Fibroblast of pulmonary artery (primary cell): Measurements from ENCODE around the gene WDCP.

Experiments
- DNase-seq: peaks from one replicate; pipeline ENCODE4 v3.0.0-alpha.2; 2010; ENCODE audit warnings: low read depth
- H3K4me3 ChIP-seq: replicated peaks from 2 replicates; pipeline ENCODE4 v1.5.1; 2011; ENCODE audit warnings: low read depth, mild to moderate bottlenecking, control low read depth, low read length, moderate library complexity
- TF ChIP-seq, protein P1 (sequence below): IDR thresholded peaks from 2 replicates; pipeline ENCODE4 v1.5.1; 2011; ENCODE audit warnings: mild to moderate bottlenecking, control low read depth, low read length, inconsistent platforms; ENCODE audit errors: missing control alignments

WDCP gene

DNA sequence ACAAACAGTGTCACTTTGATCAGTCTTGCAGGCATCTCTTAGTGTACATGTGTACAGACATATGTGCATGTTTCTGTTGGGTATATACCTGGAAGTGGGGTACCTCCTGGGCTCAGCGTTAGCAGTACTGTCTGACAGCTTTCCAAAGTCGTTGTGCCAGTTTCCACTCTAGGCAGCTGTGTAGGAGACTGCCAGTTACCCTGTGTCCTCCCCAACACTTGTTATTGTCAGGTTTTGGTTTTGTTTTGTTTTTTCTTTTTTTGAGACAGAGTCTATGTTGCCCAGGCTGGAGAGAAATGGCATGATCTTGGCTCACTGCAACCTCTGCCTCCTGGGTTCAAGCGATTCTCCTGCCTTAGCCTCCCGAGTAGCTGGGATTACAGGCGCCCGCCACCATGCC, 8.6 kb upstream of the WDCP start:
- TF ChIP-seq, protein P1, sequence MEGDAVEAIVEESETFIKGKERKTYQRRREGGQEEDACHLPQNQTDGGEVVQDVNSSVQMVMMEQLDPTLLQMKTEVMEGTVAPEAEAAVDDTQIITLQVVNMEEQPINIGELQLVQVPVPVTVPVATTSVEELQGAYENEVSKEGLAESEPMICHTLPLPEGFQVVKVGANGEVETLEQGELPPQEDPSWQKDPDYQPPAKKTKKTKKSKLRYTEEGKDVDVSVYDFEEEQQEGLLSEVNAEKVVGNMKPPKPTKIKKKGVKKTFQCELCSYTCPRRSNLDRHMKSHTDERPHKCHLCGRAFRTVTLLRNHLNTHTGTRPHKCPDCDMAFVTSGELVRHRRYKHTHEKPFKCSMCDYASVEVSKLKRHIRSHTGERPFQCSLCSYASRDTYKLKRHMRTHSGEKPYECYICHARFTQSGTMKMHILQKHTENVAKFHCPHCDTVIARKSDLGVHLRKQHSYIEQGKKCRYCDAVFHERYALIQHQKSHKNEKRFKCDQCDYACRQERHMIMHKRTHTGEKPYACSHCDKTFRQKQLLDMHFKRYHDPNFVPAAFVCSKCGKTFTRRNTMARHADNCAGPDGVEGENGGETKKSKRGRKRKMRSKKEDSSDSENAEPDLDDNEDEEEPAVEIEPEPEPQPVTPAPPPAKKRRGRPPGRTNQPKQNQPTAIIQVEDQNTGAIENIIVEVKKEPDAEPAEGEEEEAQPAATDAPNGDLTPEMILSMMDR: no peak
- no peak overlapping the region for H3K4me3 ChIP-seq
- no peak for DNase-seq

DNA sequence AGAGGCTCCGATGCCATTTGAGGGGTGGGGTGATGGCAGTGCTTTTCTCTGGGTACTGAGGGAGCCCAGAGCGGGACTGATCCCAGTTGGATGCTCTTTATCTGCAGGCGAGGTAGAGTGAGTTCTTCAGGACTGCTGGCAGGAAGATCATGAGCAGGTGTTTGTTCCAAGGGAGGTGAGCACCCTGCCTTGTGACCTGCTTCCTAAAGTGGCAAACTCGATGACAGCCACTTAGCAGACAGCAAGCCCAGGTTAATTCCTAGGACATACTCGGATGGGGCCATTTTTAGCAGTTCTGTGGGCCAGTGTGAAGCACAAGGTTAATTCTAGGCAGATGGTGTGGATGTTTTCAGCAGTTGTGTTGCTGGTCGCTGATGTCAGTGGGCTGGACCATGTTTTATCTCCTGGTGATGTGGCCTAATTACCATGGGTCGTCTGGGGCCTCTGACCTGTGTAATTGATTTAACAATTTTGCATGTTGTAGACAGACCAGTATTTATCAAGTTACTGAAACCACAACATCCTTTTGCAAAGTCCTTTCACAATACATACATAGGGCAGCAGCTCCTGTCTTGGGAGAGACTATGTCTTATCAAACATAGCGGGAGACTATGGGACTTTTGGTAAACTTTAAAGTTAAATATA, 7.3 kb upstream of the WDCP start:
- DNase-seq: no peak
- H3K4me3 ChIP-seq: no peak overlapping the region
- TF ChIP-seq, protein P1: no peak

DNA sequence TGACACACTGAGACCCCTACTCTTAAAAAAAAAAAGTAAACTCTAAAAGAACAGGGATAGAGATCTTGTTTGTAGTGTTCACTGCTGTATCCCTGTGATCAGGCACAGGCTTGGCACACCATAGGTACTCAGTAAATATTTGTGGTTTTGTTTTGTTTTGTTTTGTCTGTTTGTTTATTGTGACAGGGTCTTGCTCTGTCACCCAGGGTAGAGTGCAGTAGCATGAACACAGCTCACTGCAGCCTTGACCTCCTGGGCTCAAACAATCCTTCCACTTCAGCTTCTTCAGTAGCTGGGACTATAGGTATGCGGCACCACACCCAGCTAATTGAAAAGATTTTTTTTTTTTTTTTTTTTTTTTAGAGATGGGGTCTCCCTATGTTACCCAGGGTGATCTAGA, 5.8 kb upstream of the WDCP start:
- H3K4me3 ChIP-seq: no peak overlapping the region
- no peak for DNase-seq
- TF ChIP-seq, protein P1: no peak

DNA sequence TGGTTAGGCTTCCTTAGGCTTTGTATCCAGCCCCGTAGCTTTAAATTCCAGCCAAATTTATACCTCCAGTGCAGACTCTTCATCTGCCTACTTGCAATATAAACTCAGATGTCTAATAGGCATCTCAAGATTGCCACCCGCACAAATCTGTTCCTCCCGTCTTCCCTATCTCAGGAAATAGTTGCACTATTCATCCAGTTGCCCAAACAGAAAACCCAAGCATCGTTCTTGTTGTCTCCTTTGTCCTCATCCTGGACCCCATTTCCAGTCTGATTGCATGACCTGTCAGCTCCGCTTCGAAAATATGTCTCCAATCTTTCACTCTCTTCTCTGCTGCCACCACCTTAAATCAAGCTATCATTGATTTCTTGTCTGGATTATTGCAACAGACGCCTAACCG, 4.6 kb upstream of the WDCP start:
- DNase-seq: no peak
- H3K4me3 ChIP-seq: no peak overlapping the region

DNA sequence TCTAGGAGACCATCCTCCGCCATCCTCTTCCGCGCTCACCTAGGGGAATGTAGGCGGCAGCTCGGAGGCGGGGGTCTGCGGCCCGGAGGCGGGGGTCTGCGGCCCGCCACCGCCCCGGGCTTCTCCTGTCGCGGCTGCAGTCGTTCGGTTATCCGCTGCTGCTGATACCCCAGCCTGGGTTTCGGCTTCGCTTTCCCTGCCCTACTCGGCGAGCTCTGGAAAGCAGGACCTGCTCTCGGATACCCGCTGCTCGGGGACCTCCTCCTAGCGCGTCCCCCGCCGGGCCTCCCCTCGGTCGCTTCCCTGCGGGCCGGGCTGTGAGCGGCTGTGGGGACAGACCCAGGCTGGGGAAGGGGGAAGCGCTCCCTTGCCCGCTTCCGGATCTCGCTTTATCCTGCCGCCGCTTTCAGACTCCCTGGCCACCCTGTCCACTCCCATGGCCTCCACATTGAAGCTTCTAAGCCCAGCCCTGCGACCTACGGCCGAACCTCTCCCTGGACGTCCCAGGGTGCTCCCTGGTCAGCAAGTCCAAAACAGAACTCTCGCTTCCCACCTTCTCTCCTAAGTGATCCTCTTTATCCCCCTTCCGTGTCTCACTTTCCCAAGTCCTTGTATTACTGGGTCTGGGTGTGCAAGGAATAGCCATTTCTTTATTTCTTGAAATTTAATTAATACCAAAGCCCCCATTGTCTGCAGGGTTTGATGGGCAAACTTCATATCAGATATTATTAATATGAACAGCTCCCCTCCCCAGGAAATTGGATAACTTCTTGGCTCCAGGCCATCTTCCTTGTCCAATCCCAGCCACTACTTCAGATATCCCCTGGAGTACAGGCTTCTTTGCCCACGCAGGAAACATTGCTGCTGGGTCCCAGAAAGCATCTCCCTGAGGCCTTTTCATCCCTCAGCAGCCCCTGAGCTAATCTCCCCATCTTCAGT, 3.1 kb upstream of the WDCP start:
- TF ChIP-seq, protein P1: no peak
- DNase-seq: peak; percentile 21
- peak overlapping the region; percentile 70 for H3K4me3 ChIP-seq

More for the DNA sequence above, 4.6 kb upstream of the WDCP start:
- TF ChIP-seq, protein P1: no peak

DNA sequence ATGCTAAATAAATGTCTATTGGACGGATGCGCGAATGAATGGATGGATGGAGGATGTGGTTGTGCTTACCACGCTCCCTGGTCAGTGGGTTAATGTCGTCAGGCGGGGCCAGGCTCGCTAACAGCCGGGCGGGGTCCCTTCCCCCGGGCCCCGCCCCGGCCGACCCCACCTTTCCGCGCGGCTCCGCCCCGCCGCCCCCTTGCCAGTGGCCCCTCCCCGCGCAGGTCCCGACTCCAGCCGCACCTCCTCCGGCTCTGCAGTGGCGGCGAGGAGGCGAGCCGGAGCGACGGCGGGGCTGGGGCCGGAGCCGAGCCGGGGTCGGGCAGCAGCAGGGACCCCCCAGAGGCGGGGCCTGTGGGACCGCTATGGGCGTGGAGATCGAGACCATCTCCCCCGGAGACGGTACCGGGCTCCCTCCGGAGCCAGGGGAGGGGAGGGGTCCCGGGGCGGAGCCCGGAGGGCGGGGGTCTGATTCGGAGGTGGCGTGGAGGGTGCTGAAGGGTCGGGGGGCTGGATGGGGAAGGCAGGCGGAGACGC, 2.4 kb upstream of the WDCP start, which contains the start of gene FKBP1B:
Gene FKBP1B, plus strand, starts transcription at position 257 of the 537 bp plus-strand sequence. Its CDS starts 109 bp downstream, at position 366.
- H3K4me3 ChIP-seq: peak within 1 kb of the TSS; percentile 70
- TF ChIP-seq, protein P1: no peak
- peak; percentile 47 for DNase-seq
